NCI-H2227 (cell line): ENCODE data around the gene HPDL.

Experiments
- DNase-seq: peaks from one replicate; lab custom pipeline; 2025; ENCODE audit not compliant: unreplicated experiment; lab: John Stamatoyannopoulos, UW

The HPDL gene

GRCh38 chr1:45321444-45321843 is 5.3 kb upstream of the HPDL start:
- no peak for DNase-seq

- no peak for DNase-seq
Measured at GRCh38 chr1:45322486-45323040, 4.1 kb upstream of the HPDL start.

GRCh38 chr1:45325851-45326506 is 716 bp upstream of the HPDL start:
- no peak for DNase-seq

- DNase-seq, result no peak
Measured at GRCh38 chr1:45327644-45328515, 1.2 kb downstream of the HPDL start.

GRCh38 chr1:45328680-45329079 is 2.0 kb downstream of the HPDL start:
- DNase-seq, result no peak

GRCh38 chr1:45329445-45329844 is 2.8 kb downstream of the HPDL start:
- DNase-seq, result no peak

GRCh38 chr1:45331436-45332345 is 5.0 kb downstream of the HPDL start:
- DNase-seq, result no peak

- no peak for DNase-seq
Measured at GRCh38 chr1:45332346-45332720, 5.6 kb downstream of the HPDL start.

- no peak for DNase-seq
Measured at GRCh38 chr1:45334308-45335245, 7.9 kb downstream of the HPDL start.

- no peak for DNase-seq
Measured at GRCh38 chr1:45335855-45336324, 9.2 kb downstream of the HPDL start.

- DNase-seq, result no peak
Measured at GRCh38 chr1:45337630-45338325, 11.1 kb downstream of the HPDL start.

GRCh38 chr1:45339789-45340558 is 13.3 kb downstream of the HPDL start, which contains the start of the genes MUTYH and TOE1:
Gene MUTYH, minus strand, starts transcription at chr1:45340440. Its CDS starts 5,935 bp downstream, at chr1:45334505.
Gene TOE1, plus strand, starts transcription at chr1:45340170. Its CDS starts 83 bp downstream, at chr1:45340253.
- peak; percentile 96 for DNase-seq

GRCh38 chr1:45340816-45341466 is 14.2 kb downstream of the HPDL start:
- peak; percentile 39 for DNase-seq

- DNase-seq, result no peak
Measured at GRCh38 chr1:45344499-45344898, 17.8 kb downstream of the HPDL start.

- no peak for DNase-seq
Measured at GRCh38 chr1:45345014-45345413, 18.3 kb downstream of the HPDL start.

- DNase-seq, result no peak
Measured at GRCh38 chr1:45346473-45346872, 19.8 kb downstream of the HPDL start.

GRCh38 chr1:45348020-45348419 is 21.3 kb downstream of the HPDL start:
- DNase-seq, result no peak

GRCh38 chr1:45348609-45348965 is 21.9 kb downstream of the HPDL start:
- no peak for DNase-seq
